ENCODE results near the gene MFGE8.

The MFGE8 gene

DNA sequence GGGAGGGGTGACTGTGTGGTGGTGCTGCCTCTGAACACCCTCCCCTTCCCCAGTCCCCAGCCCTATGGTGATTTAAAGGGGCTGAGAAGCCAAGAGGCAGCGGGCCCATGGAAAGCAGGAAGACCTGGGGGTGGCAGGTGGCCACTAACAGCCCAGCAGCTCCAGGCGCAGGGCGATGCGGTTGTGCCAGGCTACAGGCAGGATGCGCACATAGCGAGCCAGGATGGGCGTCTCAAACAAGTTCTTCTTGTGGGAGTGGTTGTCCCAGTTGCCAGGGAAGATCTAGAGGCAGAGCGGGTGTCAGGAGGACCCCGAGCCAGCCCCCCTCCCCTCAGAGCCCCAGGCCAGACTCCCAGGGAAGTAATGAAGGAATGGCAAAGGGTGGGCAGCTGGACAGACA is 13.9 kb downstream of the MFGE8 start:
- DNase-seq (ENCODE audit: low spot score), result no peak

DNA sequence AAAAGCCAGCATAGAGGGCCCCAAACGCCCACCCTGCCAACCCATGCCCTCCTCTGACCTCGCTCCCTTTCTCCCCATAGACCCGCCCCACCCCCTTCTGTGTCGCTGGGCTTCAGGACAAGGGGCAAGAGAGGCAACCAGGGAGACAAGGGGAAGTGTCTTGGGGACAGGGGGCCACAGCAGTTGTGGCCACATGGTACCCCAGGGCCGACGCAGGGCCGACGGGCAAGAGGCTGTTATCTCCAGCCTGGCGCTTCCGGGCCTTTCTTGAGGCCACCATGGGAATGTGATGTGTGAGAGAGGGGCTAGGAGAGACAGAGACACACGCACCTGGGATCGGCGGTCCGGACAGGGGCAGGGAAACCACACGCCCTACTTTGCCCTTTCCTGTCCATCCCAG is 14.4 kb downstream of the MFGE8 start:
- no peak for DNase-seq (ENCODE audit: low spot score)

DNA sequence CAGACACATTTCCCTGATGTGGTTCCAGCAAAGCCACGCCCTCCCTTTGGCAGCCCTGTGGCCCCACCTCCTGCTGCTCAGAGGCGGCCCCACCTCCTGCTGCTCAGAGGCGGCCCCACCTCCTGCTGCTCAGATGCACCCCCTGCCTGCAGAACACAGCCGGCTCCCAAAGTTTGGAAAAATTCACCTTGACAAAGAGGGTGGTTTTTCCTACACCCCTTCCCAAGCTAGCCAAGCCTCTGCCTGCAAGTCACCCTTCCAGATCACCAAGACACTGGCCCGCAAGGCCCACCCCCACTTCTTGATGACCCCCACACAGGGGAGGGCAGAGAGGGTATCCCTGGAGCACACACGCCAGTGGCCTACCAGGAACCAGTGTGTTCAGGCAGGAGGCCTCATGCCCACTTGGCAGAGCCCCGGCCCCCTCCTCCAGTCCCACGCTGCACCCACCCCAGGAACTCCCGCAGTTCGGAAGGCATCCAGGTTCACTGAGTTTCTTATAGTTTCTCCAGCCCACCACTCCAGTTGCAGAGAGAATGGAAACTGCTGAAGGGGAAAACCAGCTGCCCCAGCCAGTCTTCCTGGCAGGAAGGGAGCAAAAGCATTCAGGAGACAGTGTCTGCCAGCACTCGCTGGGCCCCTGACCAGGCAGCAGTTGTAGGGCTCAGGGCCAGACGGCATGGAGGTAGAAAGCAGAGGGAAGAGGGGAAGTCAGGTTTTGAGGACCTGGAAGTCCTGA is 15.6 kb downstream of the MFGE8 start:
- peak; percentile 83 for DNase-seq (ENCODE audit: low spot score)

GRCh38 chr15:88897142-88897455 is 16.1 kb downstream of the MFGE8 start:
- no peak for DNase-seq (ENCODE audit: low spot score)

DNA sequence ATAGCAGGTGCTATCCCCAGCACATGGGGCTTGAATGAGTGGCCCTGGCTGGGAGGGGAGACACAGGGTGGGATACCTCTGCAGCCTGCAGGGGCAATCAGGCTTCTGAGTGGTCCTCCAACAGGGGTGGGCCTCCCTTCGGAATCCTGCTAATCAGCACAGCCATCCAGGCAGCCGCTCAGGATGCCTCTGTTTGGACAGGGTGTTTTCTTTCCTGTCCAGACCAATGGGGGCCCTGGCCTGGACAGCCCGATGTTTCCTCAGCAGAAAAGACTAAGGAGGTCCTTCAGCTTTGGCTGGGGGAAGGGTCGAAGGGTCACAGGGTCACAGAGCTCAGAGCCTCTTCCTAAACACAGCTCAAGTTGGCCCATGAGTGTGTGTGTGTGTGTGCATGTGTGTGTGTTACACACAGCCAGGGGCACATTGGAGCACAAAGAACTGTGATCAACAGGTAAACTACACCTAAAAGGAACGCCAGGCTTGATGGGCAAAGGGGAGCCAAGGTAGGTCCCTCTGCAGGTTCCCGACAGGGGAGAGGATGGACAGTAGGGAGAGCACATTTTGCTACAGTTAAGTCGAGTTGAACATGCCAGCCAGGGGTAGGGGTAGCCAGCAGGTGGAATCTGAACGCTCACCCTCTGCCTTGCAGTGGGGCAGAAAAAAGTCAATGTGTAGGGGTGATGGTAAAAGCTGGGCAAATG is 16.7 kb downstream of the MFGE8 start:
- DNase-seq (ENCODE audit: low spot score), result no peak

DNA sequence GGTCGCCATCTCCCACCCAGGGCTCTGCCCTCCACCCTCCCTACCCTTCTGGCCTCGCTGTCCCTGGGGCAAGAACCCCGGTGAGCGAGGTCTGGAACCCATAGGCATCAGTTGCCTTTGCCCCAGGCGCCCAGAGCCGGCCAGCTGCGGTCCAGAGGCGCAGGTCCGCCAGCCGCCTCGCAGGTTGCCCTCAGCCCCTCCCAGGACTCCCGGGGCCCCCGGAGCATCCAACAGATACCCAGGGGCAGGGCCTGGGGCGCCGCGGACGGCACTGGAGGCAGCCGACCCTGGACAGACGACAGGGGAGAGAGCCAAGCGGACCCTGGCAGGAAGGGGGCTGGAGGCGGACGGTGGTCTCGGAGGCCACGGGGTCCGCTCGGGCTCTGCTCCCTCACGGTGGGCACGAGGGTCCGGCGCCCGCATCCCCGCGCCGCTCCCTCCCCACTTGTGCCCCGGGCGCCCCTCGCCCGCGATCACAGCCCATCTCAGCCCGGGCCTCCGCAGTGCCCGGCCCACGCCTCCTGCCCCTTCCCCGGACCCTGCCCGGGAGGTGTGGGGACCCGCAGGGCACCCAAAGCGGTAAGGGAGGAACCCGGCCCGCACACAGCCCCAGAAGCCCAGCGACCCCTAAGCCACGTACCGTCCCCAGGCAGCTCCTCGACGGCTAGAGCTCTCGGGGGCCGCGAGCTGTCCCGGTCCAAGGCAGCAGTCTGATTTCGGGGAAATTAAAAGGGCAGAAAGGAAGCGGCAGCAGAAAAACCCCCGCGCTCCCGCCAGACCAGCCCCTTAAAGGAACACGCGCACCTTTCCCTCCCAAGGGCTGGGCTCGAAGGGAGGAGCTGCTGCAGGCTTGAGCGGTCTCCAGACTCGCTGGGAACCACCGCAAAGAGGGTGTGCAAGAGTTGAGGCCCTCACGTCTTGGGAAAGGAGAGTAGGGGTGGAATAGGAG is 18.1 kb downstream of the MFGE8 start, which contains the start of gene HAPLN3:
TSS of gene HAPLN3 (minus strand) at position 726 of the 949 bp plus-strand sequence. CDS start 8,246 bp downstream, outside the sequence.
- peak; percentile 58 for DNase-seq (ENCODE audit: low spot score)

GRCh38 chr15:88894348-88894818 is 18.8 kb downstream of the MFGE8 start:
- peak; percentile 87 for DNase-seq (ENCODE audit: low spot score)

DNA sequence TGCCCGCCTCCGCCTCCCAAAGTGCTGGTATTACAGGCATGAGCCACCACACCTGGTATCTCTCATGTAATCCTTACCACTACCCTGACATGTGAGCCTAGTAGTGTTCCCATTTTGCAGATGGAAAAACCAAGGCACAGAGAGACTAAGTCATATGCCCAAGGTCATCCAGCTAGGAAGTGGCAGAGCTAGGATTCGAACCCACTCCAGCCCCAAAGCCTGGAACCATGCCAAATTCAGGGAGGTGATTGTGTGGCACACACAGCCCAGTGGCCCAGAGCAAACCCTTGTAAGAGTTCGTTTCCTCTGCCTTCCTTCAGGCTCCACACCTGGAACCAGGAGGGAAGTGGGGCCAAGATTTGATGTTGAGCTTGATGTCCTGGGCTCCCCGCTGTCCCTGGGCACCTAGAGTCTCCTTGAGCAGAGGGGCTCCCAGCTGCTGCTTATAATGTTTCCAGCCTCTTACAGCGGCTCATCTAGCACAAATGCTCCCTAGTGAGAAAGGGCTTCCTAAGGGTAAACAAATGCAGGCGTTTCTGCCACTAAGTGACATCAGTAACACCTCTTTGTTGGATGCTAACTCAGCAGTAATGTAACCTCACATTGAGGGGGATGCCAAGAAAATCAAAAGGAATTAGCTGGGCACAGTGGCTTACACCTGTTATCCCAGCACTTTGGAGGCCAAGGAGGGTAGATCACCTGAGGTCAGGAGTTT is 21.5 kb downstream of the MFGE8 start:
- DNase-seq (ENCODE audit: low spot score), result no peak

DNA sequence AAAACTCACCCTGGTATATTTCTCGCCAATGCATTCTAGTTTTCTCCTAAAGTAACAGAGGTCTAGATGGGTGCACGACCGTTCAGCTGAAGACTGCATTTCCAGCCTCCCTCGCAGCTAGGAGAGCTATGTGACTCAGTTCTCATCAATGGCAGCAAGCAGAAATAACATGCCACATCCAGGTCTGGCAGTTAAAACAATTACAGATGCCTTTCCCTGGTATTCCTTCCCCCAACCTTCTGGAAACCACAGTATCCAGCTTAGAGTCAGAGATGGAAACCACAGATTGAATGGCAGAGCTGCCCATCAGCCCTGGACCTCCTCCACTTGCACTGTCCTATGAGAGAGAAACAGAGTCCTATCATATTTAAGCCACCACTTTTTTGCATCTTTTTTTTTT is 22.7 kb downstream of the MFGE8 start:
- DNase-seq (ENCODE audit: low spot score), result no peak

GRCh38 chr15:88888719-88889118 is 24.5 kb downstream of the MFGE8 start:
- DNase-seq (ENCODE audit: low spot score), result no peak

DNA sequence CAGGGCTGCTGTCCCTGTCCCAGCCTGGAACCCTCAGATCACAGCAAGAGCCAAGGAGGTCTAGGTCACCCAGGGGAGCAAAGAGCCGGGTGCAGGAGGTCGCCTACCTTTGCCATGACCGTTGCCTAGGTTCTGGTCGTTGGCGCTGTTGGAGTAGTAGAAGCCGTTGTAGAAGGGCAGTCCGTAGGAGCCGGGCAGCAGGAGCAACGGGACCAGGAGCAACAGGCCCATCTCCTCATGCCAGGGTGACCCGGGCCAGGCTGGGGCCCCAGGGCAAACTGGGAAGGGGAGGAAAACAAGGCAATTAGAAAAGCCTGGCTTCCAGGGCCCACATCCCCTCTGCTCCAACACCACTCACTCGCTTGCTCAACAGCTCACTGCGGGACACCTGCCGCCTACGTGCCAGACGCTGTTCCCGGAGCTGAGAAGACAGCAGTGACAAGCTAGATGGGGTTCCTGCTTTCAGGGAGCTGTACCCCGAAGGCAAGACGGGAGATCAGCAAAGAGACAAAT is 26.1 kb downstream of the MFGE8 start:
- DNase-seq (ENCODE audit: low spot score), result no peak

DNA sequence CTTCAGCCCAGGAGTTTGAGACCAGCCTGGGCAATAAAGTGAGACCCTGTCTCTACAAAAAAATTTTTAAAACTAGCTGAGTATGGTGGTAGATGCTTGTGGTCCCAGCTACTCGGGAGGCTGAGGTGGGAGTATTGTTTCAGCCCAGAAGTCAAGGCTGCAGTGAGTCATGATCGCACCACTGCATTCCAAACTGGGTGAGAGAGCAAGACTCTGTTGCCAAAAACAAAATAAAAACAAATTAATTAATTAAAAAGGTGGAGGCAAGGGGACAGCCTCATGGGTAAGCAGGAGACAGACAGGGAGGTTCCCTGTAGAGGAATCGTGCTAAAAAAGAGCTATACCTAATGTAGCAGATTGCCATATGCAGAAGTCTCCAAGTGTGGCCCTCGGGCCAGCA is 30.4 kb downstream of the MFGE8 start:
- no peak for DNase-seq (ENCODE audit: low spot score)

GRCh38 chr15:88881775-88882174 is 31.4 kb downstream of the MFGE8 start:
- DNase-seq (ENCODE audit: low spot score), result no peak

DNA sequence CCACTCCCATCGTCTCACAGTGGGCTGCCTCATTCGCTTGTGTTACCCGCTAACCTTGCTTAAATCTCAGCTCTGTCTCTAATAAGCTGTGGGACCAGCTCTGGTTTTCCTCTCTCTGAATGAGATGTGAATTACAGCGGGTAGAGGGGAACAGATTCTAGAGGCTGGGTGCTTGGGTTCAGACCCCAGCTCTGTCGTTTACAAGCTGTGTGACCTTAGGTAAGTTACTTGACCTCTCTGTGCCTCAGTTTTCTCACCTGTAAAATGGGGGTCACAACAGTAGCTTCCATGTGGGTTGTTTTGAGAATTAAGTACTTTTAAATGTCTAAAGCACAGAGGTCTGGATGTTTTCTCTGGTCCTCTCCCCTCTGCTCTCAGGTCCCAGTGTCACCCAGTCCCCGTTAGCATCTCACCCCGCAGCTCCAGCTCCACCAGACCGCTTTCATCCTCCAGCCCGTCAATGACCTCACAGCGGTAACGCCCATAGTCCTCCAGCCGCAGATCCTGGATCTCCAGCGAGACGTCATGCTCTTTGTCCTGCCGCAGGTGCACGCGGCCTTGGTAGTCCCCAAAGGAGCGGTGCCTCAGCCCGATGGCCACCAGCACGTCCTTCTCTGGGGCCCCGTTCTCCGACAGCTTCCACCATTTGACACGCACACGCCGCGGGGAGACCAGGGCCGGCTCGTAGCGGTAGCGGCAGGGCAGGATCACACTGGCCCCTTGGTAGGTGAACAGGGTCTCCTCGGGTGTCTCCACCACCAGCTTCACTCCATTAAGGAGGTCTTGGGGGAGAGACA is 32.0 kb downstream of the MFGE8 start:
- DNase-seq (ENCODE audit: low spot score), result no peak

DNA sequence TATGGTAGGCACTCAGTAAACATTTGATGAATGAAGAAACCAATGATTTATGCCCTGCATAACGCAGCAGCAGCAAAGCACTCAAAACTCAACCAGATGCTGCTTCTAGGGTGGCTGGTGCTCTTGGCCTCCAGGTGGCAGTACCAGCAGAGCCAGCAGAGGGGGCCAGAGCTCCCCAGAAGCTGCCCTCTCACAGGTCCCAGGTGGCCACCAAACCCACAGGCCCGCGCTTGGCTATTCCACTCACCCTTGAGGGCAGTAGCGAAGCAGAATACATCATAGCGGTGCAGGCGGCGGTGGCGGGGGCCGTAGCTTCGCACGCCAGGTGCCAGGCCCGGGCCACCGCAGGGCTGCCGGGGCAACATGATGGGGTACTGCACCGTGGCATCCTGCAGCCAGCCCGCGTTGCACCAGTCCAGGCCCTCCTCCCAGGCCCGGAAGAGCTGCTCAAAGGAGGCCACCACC is 34.4 kb downstream of the MFGE8 start:
- DNase-seq (ENCODE audit: low spot score), result peak; percentile 15

- no peak for DNase-seq (ENCODE audit: low spot score)
These were observed 35.3 kb downstream of the MFGE8 start for GRCh38 chr15:88877906-88878305.

DNA sequence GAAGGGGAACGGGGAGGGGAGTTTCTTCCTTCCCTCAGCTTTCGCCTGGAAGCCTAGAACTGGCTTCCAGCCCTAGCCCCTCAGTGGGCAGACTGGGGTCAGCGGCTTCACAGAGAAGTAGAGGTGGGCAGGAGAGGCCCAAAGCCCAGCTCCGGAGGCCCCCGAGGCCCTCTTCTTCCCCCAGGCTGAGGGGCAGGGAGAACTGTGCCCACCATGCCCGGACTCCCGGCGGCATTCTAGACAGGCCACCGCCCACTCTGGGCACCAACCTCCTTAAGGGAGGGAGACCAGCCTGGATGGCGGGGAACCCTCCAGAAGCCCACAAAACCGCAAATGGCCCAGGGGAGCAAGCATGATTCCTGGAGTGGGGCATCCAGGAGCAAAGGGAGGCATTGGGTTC is 35.8 kb downstream of the MFGE8 start:
- no peak for DNase-seq (ENCODE audit: low spot score)

DNA sequence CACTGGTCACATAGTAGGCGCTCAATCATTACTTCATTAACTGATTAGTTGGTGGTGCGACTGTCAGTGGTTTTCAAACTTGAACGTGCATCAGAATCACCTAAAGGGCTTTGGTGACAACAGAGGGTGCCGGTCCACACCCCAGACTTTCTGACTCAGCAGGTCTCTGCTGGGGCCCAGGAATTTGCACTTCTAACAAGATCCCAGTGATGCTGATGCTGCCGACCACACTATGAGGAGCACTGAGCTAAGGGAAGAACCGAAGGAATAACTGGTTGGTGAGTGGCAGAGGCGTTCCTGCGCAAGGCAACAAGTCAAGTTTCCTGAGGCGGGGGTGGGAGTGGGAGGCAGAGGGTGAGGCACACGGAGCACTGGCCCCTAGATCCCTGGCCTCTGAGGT is 36.6 kb downstream of the MFGE8 start:
- DNase-seq (ENCODE audit: low spot score), result no peak

DNA sequence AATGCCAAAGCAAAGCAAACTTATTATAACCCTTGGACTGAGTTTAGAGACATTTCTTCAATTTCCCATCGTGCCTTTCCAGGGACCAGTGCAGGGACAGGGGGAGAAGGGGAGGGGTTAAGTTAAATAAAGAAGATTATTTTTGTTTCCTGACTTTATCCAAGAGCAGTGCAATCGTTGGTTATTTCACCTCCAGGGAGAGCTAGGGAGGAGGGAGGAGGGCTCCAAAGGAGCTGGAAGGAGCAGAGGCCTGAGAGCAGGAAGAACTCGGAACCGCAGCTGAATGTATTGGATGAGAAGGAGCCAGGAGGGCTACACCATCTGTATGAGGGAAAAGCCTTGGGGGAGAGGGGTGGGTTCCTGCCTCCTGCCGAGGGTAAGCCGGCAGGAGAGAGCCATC is 38.5 kb downstream of the MFGE8 start:
- DNase-seq (ENCODE audit: low spot score), result no peak

GRCh38 chr15:88874275-88874674 is 38.9 kb downstream of the MFGE8 start:
- no peak for DNase-seq (ENCODE audit: low spot score)

- DNase-seq (ENCODE audit: low spot score), result no peak
These were observed 39.4 kb downstream of the MFGE8 start for GRCh38 chr15:88873786-88874185.
